Ascending aorta (tissue), 2 donors: Measurements from ENCODE around the gene XXYLT1. TPM values are rescaled to one million over a fixed set of nuclear protein-coding genes. Genes with fewer than 3 reads are reported as not detected.

Source experiments
- DNase-seq, 2 donors: peaks; one replicate each; pipeline ENCODE4 v3.0.0-alpha.2; 2019; ENCODE audit warnings: low spot score in 2 of 2
- H3K27ac ChIP-seq, 2 donors: fragments of 200-600 bp; sonication (generic); one replicate each; pipeline ENCODE4 v1.5.1; 2016 to 2017; ENCODE audit warnings: mild to moderate bottlenecking in 1 of 2
- H3K27me3 ChIP-seq: fragments of 200-600 bp; sonication (generic); one replicate; pipeline ENCODE4 v1.5.1; 2017
- H3K36me3 ChIP-seq, 2 donors: fragments of 200-600 bp; sonication (generic); one replicate each; pipeline ENCODE4 v1.5.1; 2016
- H3K4me1 ChIP-seq, 2 donors: fragments of 200-600 bp; sonication (generic); one replicate each; pipeline ENCODE4 v1.5.1; 2016 to 2017; ENCODE audit warnings: mild to moderate bottlenecking in 1 of 2
- H3K4me3 ChIP-seq, 2 donors: fragments of 200-600 bp; sonication (generic); one replicate each; pipeline ENCODE4 v1.5.1; 2016 to 2017; ENCODE audit warnings: mild to moderate bottlenecking in 1 of 2
- H3K9me3 ChIP-seq, 2 donors: fragments of 200-600 bp; sonication (generic); one replicate each; pipeline ENCODE4 v1.5.1; 2016
- CTCF ChIP-seq, 3 experiments: fragments of 200-600 bp in 2 of 3; fragments of 450-650 bp in 1 of 3; sonication (generic) in 2 of 3; IDR thresholded peaks; one replicate each; pipeline ENCODE4 v1.5.1; 2016 to 2019; ENCODE audit warnings: antibody characterized with exemption in 3 of 3, mild to moderate bottlenecking in 1 of 3, moderate library complexity in 1 of 3
- intact Hi-C: fragments of 100-400 bp; cut with DNase I; formaldehyde crosslinking; loops from one replicate; pipeline ENCODE4 v1.15.1; 2023
- total RNA-seq: library from RNA; depleted of rRNA; stranded (reverse); fragments of >200 nt; gene quantifications from one replicate; pipeline ENCODE4 v1.1.0, GENCODE V29; 2016

Gene XXYLT1
- total RNA-seq, 1 donor from 2014 or later, result 41.0 TPM

GRCh38 chr3:195251336-195252065 lies 19.5 kb downstream of the XXYLT1 start:
- no peaks in the 10 kb centered on the region for H3K27me3 ChIP-seq
- no peaks in the 10 kb centered on the region for H3K9me3 ChIP-seq
- no peak for DNase-seq
- intact Hi-C loops, result no loop called here
- no peak overlapping the region for H3K27ac ChIP-seq
- H3K4me1 ChIP-seq, result peaks cover 0 to 4% of the 10 kb centered on the region in 2 donors
- H3K36me3 ChIP-seq, result no peaks in the 10 kb centered on the region
- no peak for TF ChIP-seq CTCF (IDR thresholded peaks at IDR 0.05)
- no peak overlapping the region for H3K4me3 ChIP-seq

- Histone ChIP-seq H3K36me3 (no peaks in the 10 kb centered on the region), H3K27ac (no peak overlapping the region), H3K4me1 (no peaks in the 10 kb centered on the region), H3K4me3 (no peak overlapping the region), H3K27me3 (no peaks in the 10 kb centered on the region), H3K9me3 (no peaks in the 10 kb centered on the region)
- intact Hi-C loops, result no loop called here
- no peak for TF ChIP-seq CTCF (IDR thresholded peaks at IDR 0.05)
- no peak for DNase-seq
Measured at GRCh38 chr3:195250473-195251251, 20.3 kb downstream of the XXYLT1 start.

GRCh38 chr3:195249858-195250464 lies 21.0 kb downstream of the XXYLT1 start:
- H3K4me3 ChIP-seq, result no peak overlapping the region
- TF ChIP-seq CTCF (IDR thresholded peaks at IDR 0.05), result no peak
- no peak overlapping the region for H3K27ac ChIP-seq
- no peaks in the 10 kb centered on the region for H3K4me1 ChIP-seq
- intact Hi-C loops, result no loop called here
- no peaks in the 10 kb centered on the region for H3K27me3 ChIP-seq
- no peaks in the 10 kb centered on the region for H3K36me3 ChIP-seq
- no peaks in the 10 kb centered on the region for H3K9me3 ChIP-seq
- DNase-seq, result no peak

GRCh38 chr3:195249057-195249770 lies 21.7 kb downstream of the XXYLT1 start:
- H3K27ac ChIP-seq, result no peak overlapping the region
- no peak for DNase-seq
- intact Hi-C loops, result no loop called here

More at GRCh38 chr3:195249057-195249770, 21.7 kb downstream of the XXYLT1 start:
- H3K9me3 ChIP-seq, result no peaks in the 10 kb centered on the region
- no peaks in the 10 kb centered on the region for H3K4me1 ChIP-seq
- H3K27me3 ChIP-seq, result no peaks in the 10 kb centered on the region
- no peak overlapping the region for H3K4me3 ChIP-seq
- no peaks in the 10 kb centered on the region for H3K36me3 ChIP-seq
- no peak for TF ChIP-seq CTCF (IDR thresholded peaks at IDR 0.05)
